Calu3 (cell line): ENCODE data around the gene FEM1C. TPM values are rescaled to one million over a fixed set of nuclear protein-coding genes. Genes with fewer than 3 reads are reported as not detected.

Experiments
- BruUV-seq: library from RNA; stranded (reverse); fragments of 400-500 nt; replicated peaks from 2 replicates; lab custom pipeline; 2021; lab: Mats Ljungman, UMichigan
- CTCF ChIA-PET: fragments of 300-600 bp; sonication (Branson Sonifier 250); formaldehyde crosslinking; loops from one replicate; lab custom pipeline; 2022; ENCODE audit warnings: antibody characterized with exemption; lab: Charles Lee
- DNase-seq: peaks from one replicate; pipeline ENCODE4 v3.0.0; 2022
- H3K27ac Mint-ChIP-seq: one replicate; pipeline ENCODE4 v1.8.0; 2022; ENCODE audit warnings: mixed read lengths; ENCODE audit not compliant: unreplicated experiment
- H3K27me3 Mint-ChIP-seq: one replicate; pipeline ENCODE4 v1.8.0; 2022; ENCODE audit warnings: mixed read lengths; ENCODE audit not compliant: unreplicated experiment
- H3K36me3 Mint-ChIP-seq: one replicate; pipeline ENCODE4 v1.8.0; 2022; ENCODE audit warnings: mild to moderate bottlenecking, moderate library complexity, mixed read lengths; ENCODE audit not compliant: insufficient read depth, unreplicated experiment
- H3K4me1 Mint-ChIP-seq: one replicate; pipeline ENCODE4 v1.8.0; 2022; ENCODE audit warnings: mild to moderate bottlenecking, low read depth, mixed read lengths; ENCODE audit not compliant: unreplicated experiment
- H3K4me3 Mint-ChIP-seq: one replicate; pipeline ENCODE4 v1.8.0; 2022; ENCODE audit warnings: mild to moderate bottlenecking, low read depth, moderate library complexity, mixed read lengths; ENCODE audit not compliant: unreplicated experiment
- H3K9me3 Mint-ChIP-seq: one replicate; pipeline ENCODE4 v1.8.0; 2022; ENCODE audit warnings: low read depth, mixed read lengths; ENCODE audit not compliant: unreplicated experiment
- intact Hi-C: fragments of 100-400 bp; cut with micrococcal nuclease; formaldehyde crosslinking; loops from one replicate; pipeline ENCODE4 v1.10.0; 2022; ENCODE audit not compliant: unreplicated experiment
- total RNA-seq: library from RNA; stranded (reverse); gene quantifications from 2 replicates; pipeline ENCODE4 v1.2.3, GENCODE V29; 2022
- TF ChIP-seq, protein P1 (sequence below): fragments of 200-600 bp; IDR thresholded peaks from one replicate; pipeline ENCODE4 v1.8.0; 2022; ENCODE audit warnings: antibody characterized with exemption; ENCODE audit not compliant: unreplicated experiment

Gene FEM1C
- total RNA-seq, 1 experiment from 2014 or later, result 42.8 TPM

DNA sequence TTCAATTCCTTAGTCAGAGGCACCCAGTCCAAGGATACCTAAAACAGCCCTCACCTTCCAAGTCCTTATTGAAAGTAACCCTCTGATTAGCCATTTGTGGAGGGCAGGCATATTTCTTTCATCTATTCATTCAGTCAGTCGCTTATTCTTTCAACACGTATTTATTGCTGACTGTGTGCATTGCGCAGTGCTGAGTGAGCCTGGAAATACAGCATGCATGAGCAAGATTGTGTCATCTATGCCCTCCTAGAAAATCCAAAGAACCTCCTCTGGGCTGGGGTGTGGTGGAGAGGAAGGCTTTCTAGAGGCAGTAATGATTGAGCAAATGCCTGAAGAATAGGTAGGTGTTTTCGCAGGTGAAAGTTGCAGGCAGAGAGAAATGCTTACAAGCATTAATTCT lies 8.5 kb upstream of the FEM1C start:
- H3K9me3 Mint-ChIP-seq, result no peaks in the 10 kb centered on the region
- BruUV-seq, result no TSS peak
- H3K36me3 Mint-ChIP-seq, result no peaks in the 10 kb centered on the region
- CTCF ChIA-PET, result no interaction called here
- TF ChIP-seq, protein P1, sequence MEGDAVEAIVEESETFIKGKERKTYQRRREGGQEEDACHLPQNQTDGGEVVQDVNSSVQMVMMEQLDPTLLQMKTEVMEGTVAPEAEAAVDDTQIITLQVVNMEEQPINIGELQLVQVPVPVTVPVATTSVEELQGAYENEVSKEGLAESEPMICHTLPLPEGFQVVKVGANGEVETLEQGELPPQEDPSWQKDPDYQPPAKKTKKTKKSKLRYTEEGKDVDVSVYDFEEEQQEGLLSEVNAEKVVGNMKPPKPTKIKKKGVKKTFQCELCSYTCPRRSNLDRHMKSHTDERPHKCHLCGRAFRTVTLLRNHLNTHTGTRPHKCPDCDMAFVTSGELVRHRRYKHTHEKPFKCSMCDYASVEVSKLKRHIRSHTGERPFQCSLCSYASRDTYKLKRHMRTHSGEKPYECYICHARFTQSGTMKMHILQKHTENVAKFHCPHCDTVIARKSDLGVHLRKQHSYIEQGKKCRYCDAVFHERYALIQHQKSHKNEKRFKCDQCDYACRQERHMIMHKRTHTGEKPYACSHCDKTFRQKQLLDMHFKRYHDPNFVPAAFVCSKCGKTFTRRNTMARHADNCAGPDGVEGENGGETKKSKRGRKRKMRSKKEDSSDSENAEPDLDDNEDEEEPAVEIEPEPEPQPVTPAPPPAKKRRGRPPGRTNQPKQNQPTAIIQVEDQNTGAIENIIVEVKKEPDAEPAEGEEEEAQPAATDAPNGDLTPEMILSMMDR, result no peak
- intact Hi-C loops, result no loop called here
- H3K4me3 Mint-ChIP-seq, result no peak overlapping the region
- H3K27ac Mint-ChIP-seq, result no peak overlapping the region
- H3K4me1 Mint-ChIP-seq, result peaks cover 18% of the 10 kb centered on the region
- no peaks in the 10 kb centered on the region for H3K27me3 Mint-ChIP-seq
- no peak for DNase-seq

DNA sequence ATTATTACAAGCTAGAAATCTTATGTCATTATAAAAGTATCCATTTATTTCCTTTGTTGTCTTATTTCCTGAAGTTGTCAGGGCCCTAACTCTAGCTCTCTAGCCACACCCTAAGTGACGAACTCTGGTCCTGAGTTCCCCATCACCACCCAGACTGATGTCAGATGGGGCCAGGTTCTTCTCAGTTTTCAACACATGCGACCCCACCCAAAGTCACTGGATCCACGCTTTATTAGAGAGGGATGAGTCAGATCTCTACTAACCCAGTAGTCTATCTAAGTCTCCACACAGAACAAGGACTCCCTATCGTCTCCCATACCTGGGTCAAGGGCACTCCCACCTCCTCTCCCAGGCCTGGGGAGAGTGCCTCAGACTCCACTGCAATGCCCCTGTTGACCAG lies 6.8 kb upstream of the FEM1C start:
- H3K9me3 Mint-ChIP-seq, result no peaks in the 10 kb centered on the region
- H3K4me1 Mint-ChIP-seq, result peaks cover 18% of the 10 kb centered on the region
- TF ChIP-seq, protein P1, result no peak
- CTCF ChIA-PET, result interaction anchor here (2.2 kb wide), 1 partner anchor 23 kb away, joined by 9 read pairs; no protein-coding TSS in a partner anchor
- H3K27me3 Mint-ChIP-seq, result no peaks in the 10 kb centered on the region
- H3K36me3 Mint-ChIP-seq, result no peaks in the 10 kb centered on the region
- no peak overlapping the region for H3K27ac Mint-ChIP-seq
- BruUV-seq, result no TSS peak
- intact Hi-C loops, result no loop called here
- DNase-seq, result no peak
- no peak overlapping the region for H3K4me3 Mint-ChIP-seq

DNA sequence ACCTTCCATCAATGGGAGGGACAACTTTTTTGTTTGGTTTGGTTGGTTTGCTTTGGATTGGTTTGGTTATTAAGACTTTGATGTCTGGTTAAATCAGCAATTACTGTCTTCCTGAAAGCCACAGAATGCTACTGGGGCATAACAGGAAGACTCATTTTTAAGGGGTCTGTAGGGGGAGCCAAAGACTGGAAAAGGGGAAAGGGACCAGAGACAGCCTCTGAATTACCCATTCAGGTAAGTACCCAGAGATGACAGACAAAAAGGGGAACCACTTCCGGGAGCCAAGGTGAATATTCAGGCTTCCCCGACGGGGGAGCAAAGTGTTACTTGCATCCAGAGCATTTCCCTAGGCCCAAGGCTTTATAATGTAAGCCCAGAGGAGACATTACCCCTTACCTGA lies 4.6 kb upstream of the FEM1C start:
- TF ChIP-seq, protein P1, result no peak
- no peak overlapping the region for H3K27ac Mint-ChIP-seq
- intact Hi-C loops, result loop anchor here (1.0 kb wide), 2 partner anchors 25 to 36 kb away; no protein-coding TSS in a partner anchor
- peaks cover 13% of the 10 kb centered on the region for H3K36me3 Mint-ChIP-seq
- H3K9me3 Mint-ChIP-seq, result no peaks in the 10 kb centered on the region
- CTCF ChIA-PET, result no interaction called here
- peaks cover 27% of the 10 kb centered on the region for H3K4me1 Mint-ChIP-seq
- no peaks in the 10 kb centered on the region for H3K27me3 Mint-ChIP-seq
- no TSS peak for BruUV-seq
- H3K4me3 Mint-ChIP-seq, result no peak overlapping the region
- peak; percentile 26 for DNase-seq

DNA sequence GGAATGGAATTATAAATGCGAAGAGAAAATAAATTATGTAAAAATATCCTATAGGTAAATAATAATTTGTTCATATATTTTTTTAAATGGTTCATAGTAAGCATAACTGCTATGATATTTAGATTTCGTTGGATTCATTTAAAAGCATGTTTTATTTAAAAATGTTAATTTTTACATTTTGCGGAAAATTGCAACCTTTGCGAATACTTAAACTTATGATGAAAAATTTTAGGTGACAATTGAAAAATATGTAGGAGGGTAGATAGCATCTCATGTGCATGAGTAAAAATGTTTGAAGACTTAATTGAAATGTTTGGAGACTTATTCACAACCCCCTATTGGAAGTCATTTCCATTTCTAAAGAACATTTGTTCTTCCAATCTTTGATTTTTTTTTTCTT lies 4.1 kb upstream of the FEM1C start:
- Mint-ChIP-seq H3K4me1 (peaks cover 27% of the 10 kb centered on the region), H3K36me3 (peaks cover 18% of the 10 kb centered on the region), H3K27ac (no peak overlapping the region), H3K27me3 (no peaks in the 10 kb centered on the region), H3K9me3 (no peaks in the 10 kb centered on the region), H3K4me3 (no peak overlapping the region)
- no peak for DNase-seq
- intact Hi-C loops, result loop anchor here (1.0 kb wide), 2 partner anchors 26 to 37 kb away; no protein-coding TSS in a partner anchor
- TF ChIP-seq, protein P1, result no peak
- CTCF ChIA-PET, result no interaction called here
- no TSS peak for BruUV-seq
